SK-N-SH (cell line): Measurements from ENCODE around the gene CDH23. TPM values are rescaled to one million over a fixed set of nuclear protein-coding genes. Genes with fewer than 3 reads are reported as not detected.

Experiments
- CTCF ChIA-PET: fragments of 300-600, 350-600 bp; formaldehyde crosslinking; extraction: SDS; loops from one replicate; lab custom pipeline; 2021; lab: Yijun Ruan, JAX
- POLR2A ChIA-PET: fragments of 350-600 bp; sonication (Branson Sonifier 250); formaldehyde crosslinking; extraction: SDS; loops from one replicate; lab custom pipeline; 2020; ENCODE audit warnings: antibody characterized with exemption, inconsistent platforms; lab: Yijun Ruan, JAX
- DNase-seq: peaks from one replicate; pipeline ENCODE4 v3.0.0; 2012
- H2AFZ ChIP-seq: fragments of 200-600 bp; sonication (generic); 2 replicates; pipeline ENCODE4 v1.8.1; 2016; ENCODE audit warnings: antibody characterized with exemption, mild to moderate bottlenecking, low read depth
- H3F3A ChIP-seq: fragments of 200-600 bp; sonication (generic); replicated peaks from 2 replicates; pipeline ENCODE3; 2016; ENCODE audit warnings: antibody characterized with exemption, mild to moderate bottlenecking; ENCODE audit not compliant: insufficient read depth
- H3K27ac ChIP-seq, 2 experiments: fragments of 200-500 bp in 1 of 2; fragments of 200-600 bp in 1 of 2; sonication (Bioruptor generic) in 1 of 2; sonication (generic), shearing (Covaris generic) in 1 of 2; 2 replicates each; pipeline versions ENCODE4 v1.5.1 to v1.6.1; 2014 to 2016; ENCODE audit warnings: low read depth in 2 of 2, inconsistent platforms in 1 of 2, low read length in 1 of 2, mild to moderate bottlenecking in 1 of 2, mixed read lengths in 1 of 2
- H3K27me3 ChIP-seq: fragments of 200-600 bp; sonication (generic), shearing (Covaris generic); 2 replicates; pipeline ENCODE4 v1.6.1; 2016; ENCODE audit warnings: mixed run types; ENCODE audit not compliant: insufficient read depth
- H3K36me3 ChIP-seq, 2 experiments: fragments of 200-500 bp in 1 of 2; fragments of 200-600 bp in 1 of 2; sonication (Bioruptor generic) in 1 of 2; sonication (generic) in 1 of 2; replicated peaks in 1 of 2; 2 replicates each; pipeline versions ENCODE3 to v1.5.1; 2014 to 2016; ENCODE audit warnings: low read length in 1 of 2, mild to moderate bottlenecking in 1 of 2; ENCODE audit not compliant: insufficient read depth in 2 of 2, control insufficient read depth in 1 of 2
- H3K4me1 ChIP-seq, 2 experiments: fragments of 200-500 bp in 1 of 2; fragments of 200-600 bp in 1 of 2; sonication (Bioruptor generic) in 1 of 2; sonication (generic), shearing (Covaris generic) in 1 of 2; 2 replicates each; pipeline versions ENCODE4 v1.5.1 to v1.6.1; 2014 to 2016; ENCODE audit warnings: low read depth in 1 of 2, low read length in 1 of 2, mixed run types in 1 of 2; ENCODE audit not compliant: insufficient read depth in 2 of 2, control insufficient read depth in 1 of 2
- H3K4me2 ChIP-seq: fragments of 200-600 bp; sonication (generic), shearing (Covaris generic); 2 replicates; pipeline ENCODE4 v1.6.1; 2017; ENCODE audit warnings: mixed run types
- H3K4me3 ChIP-seq, 2 experiments: fragments of 200-500 bp in 1 of 2; fragments of 200-600 bp in 1 of 2; sonication (Bioruptor generic) in 1 of 2; sonication (generic), shearing (Covaris generic) in 1 of 2; 2 replicates each; pipeline versions ENCODE4 v1.5.1 to v1.8.1; 2014 to 2016; ENCODE audit warnings: low read depth in 2 of 2, inconsistent platforms in 1 of 2, low read length in 1 of 2, mild to moderate bottlenecking in 1 of 2, mixed read lengths in 1 of 2, moderate library complexity in 1 of 2
- H3K79me2 ChIP-seq: fragments of 200-600 bp; sonication (generic); 2 replicates; pipeline ENCODE4 v1.8.1; 2017; ENCODE audit warnings: mild to moderate bottlenecking; ENCODE audit not compliant: insufficient read depth
- H3K9ac ChIP-seq: fragments of 200-600 bp; sonication (generic); 2 replicates; pipeline ENCODE4 v1.6.1; 2017; ENCODE audit warnings: mixed run types
- H3K9me2 ChIP-seq: fragments of 200-600 bp; sonication (generic); 2 replicates; pipeline ENCODE4 v1.6.1; 2017; ENCODE audit warnings: mixed run types
- H3K9me3 ChIP-seq: fragments of 200-600 bp; sonication (generic); 2 replicates; pipeline ENCODE4 v1.6.1; 2017; ENCODE audit warnings: mixed run types, mild to moderate bottlenecking, moderate library complexity
- H4K20me1 ChIP-seq: fragments of 200-600 bp; sonication (generic); 2 replicates; pipeline ENCODE4 v1.6.1; 2017; ENCODE audit warnings: mild to moderate bottlenecking, mixed run types; ENCODE audit not compliant: insufficient read depth
- CTCF ChIP-seq: fragments of 200-600 bp; sonication (generic); IDR thresholded peaks from 2 replicates; pipeline ENCODE4 v1.6.1; 2017; ENCODE audit warnings: antibody characterized with exemption, mild to moderate bottlenecking, moderate library complexity
- FOSL2 ChIP-seq: IDR thresholded peaks from 2 replicates; pipeline ENCODE4 v1.4.0; 2012; ENCODE audit warnings: low read depth, mild to moderate bottlenecking, moderate library complexity, borderline replicate concordance
- GABPA ChIP-seq: IDR thresholded peaks from 2 replicates; pipeline ENCODE4 v1.4.0; 2012; ENCODE audit warnings: low read depth, mild to moderate bottlenecking
- GATA2 ChIP-seq: sonication (generic); formaldehyde crosslinking; IDR thresholded peaks from 2 replicates; pipeline ENCODE4 v1.5.0; 2020; ENCODE audit warnings: mild to moderate bottlenecking, missing genetic modification reagents
- IRF3 ChIP-seq: fragments of 150-350 bp; IDR thresholded peaks from 2 replicates; pipeline ENCODE4 v1.6.1; 2016; ENCODE audit warnings: mild to moderate bottlenecking, low read depth, low read length
- MEF2A ChIP-seq: IDR thresholded peaks from 2 replicates; pipeline ENCODE4 v1.4.0; 2012; ENCODE audit warnings: low read depth, borderline replicate concordance
- PBX3 ChIP-seq: IDR thresholded peaks from 2 replicates; pipeline ENCODE4; 2012
- POLR2AphosphoS5 ChIP-seq: IDR thresholded peaks from 2 replicates; pipeline ENCODE4 v1.6.1; 2012; ENCODE audit warnings: low read depth, low read length
- RCOR1 ChIP-seq: fragments of 150-350 bp; IDR thresholded peaks from 2 replicates; pipeline ENCODE4 v1.6.1; 2017; ENCODE audit warnings: antibody characterized with exemption, low read length
- REST ChIP-seq: IDR thresholded peaks from 2 replicates; pipeline ENCODE4 v1.6.1; 2012; ENCODE audit warnings: mild to moderate bottlenecking, low read depth, low read length, moderate library complexity
- RFX5 ChIP-seq: IDR thresholded peaks from 2 replicates; pipeline ENCODE4 v1.6.1; 2012; ENCODE audit warnings: mild to moderate bottlenecking, improper control_type of control experiment, low read length
- RXRA ChIP-seq: IDR thresholded peaks from 2 replicates; pipeline ENCODE4 v1.4.0; 2012; ENCODE audit warnings: low read depth, mild to moderate bottlenecking, borderline replicate concordance
- TAF1 ChIP-seq: IDR thresholded peaks from 2 replicates; pipeline ENCODE4 v1.6.1; 2012; ENCODE audit warnings: low read depth, mild to moderate bottlenecking, low read length, moderate library complexity, borderline replicate concordance
- TCF12 ChIP-seq: IDR thresholded peaks from 2 replicates; pipeline ENCODE4 v1.4.0; 2012
- TEAD4 ChIP-seq: IDR thresholded peaks from 2 replicates; pipeline ENCODE4 v1.4.0; 2012; ENCODE audit warnings: mild to moderate bottlenecking, borderline replicate concordance; ENCODE audit not compliant: insufficient read depth
- USF1 ChIP-seq: IDR thresholded peaks from 2 replicates; pipeline ENCODE4 v1.4.0; 2012; ENCODE audit warnings: low read depth, borderline replicate concordance
- USF2 ChIP-seq: fragments of 150-350 bp; IDR thresholded peaks from 2 replicates; pipeline ENCODE4 v1.6.1; 2017; ENCODE audit warnings: antibody characterized with exemption, low read length, low read depth, borderline replicate concordance
- YY1 ChIP-seq: IDR thresholded peaks from 2 replicates; pipeline ENCODE4 v1.4.0; 2012; ENCODE audit warnings: low read depth, mild to moderate bottlenecking
- WGBS: methylation state at CpG from one replicate; pipeline ENCODE4 v1.1.6; 2017; ENCODE audit warnings: low lambda C conversion rate; 5-methylcytosine and 5-hydroxymethylcytosine counted together
- polyA plus RNA-seq, 3 experiments: library from polyadenylated mRNA; depleted of rRNA; stranded (reverse); fragments of >200 nt; gene quantifications; 2 replicates each; pipeline ENCODE4 v1.2.3, GENCODE V29; 2012

CDH23 gene
- polyA plus RNA-seq, 1 of the 3 experiments (the other 2 are of a cell fraction) = 0.03 TPM

GRCh38 chr10:71817831-71818655, 421.3 kb downstream of the CDH23 start:
- POLR2A ChIA-PET = interaction anchor here (0.5 to 0.9 kb wide), 2 partner anchors 61 to 1420 kb away, joined by 3 to 4 read pairs; no protein-coding TSS in a partner anchor
- 92% methylated on average over 7 of the region's 9 CpGs for WGBS

More at GRCh38 chr10:71817831-71818655, 421.3 kb downstream of the CDH23 start:
- CTCF ChIA-PET = interaction anchor here (1.0 to 5.7 kb wide), 4 partner anchors 44 to 109 kb away, joined by 3 to 40 read pairs (median 6); partner anchors contain the start of gene VSIR
- Histone ChIP-seq H3K4me2 (no peak overlapping the region), H3K27ac (no peak overlapping the region), H2AFZ (no peak overlapping the region), H3K27me3 (no peaks in the 10 kb centered on the region), H3K4me3 (no peak overlapping the region), H3K9ac (no peak overlapping the region), H3K4me1 (no peaks in the 10 kb centered on the region; a peak in 1 of 4 replicates)
- no peak for TF ChIP-seq USF2
- no peak for TF ChIP-seq FOSL2
- no peak for TF ChIP-seq RFX5
- TF ChIP-seq REST = no peak
- no peak for TF ChIP-seq PBX3
- no peak for TF ChIP-seq TAF1
- no peak for TF ChIP-seq CTCF
- TF ChIP-seq MEF2A = no peak
- no peak for TF ChIP-seq GATA2 (CRISPR knock-in tag)
- no peak for TF ChIP-seq GABPA
- no peak for TF ChIP-seq IRF3
- no peak for TF ChIP-seq RCOR1
- TF ChIP-seq TEAD4 = no peak
- no peak for TF ChIP-seq RXRA
- TF ChIP-seq POLR2AphosphoS5 = no peak
- no peak for TF ChIP-seq USF1
- TF ChIP-seq TCF12 = no peak
- TF ChIP-seq YY1 = no peak
- TF ChIP-seq, all 33 proteins: peak for 0
- no peaks in the 10 kb centered on the region for H3K79me2 ChIP-seq
- no peaks in the 10 kb centered on the region for H3F3A ChIP-seq
- no peaks in the 10 kb centered on the region for H3K9me3 ChIP-seq
- no peaks in the 10 kb centered on the region for H3K9me2 ChIP-seq
- H4K20me1 ChIP-seq = 0 out of 2 replicates have a peak, but pooled peaks cover 6% of the 10 kb centered on the region
- DNase-seq = no peak
- peaks cover 20 to 82% of the 10 kb centered on the region in 2 experiments for H3K36me3 ChIP-seq
